GM12865 (cell line): ENCODE measurements around the gene UMPS.

Source experiments
- DNase-seq: peaks from one replicate; pipeline ENCODE4 v3.0.0; 2010; ENCODE audit warnings: low read depth
- H3K4me3 ChIP-seq: 2 replicates; pipeline ENCODE4 v1.5.1; 2011; ENCODE audit warnings: mild to moderate bottlenecking, low read depth, low read length, control low read depth
- TF ChIP-seq, protein P1 (sequence below): IDR thresholded peaks from 2 replicates; pipeline ENCODE4 v1.5.1; 2011; ENCODE audit warnings: low read length, control low read depth, low read depth, inconsistent platforms; ENCODE audit not compliant: insufficient read depth; ENCODE audit errors: missing control alignments

The UMPS gene

DNA sequence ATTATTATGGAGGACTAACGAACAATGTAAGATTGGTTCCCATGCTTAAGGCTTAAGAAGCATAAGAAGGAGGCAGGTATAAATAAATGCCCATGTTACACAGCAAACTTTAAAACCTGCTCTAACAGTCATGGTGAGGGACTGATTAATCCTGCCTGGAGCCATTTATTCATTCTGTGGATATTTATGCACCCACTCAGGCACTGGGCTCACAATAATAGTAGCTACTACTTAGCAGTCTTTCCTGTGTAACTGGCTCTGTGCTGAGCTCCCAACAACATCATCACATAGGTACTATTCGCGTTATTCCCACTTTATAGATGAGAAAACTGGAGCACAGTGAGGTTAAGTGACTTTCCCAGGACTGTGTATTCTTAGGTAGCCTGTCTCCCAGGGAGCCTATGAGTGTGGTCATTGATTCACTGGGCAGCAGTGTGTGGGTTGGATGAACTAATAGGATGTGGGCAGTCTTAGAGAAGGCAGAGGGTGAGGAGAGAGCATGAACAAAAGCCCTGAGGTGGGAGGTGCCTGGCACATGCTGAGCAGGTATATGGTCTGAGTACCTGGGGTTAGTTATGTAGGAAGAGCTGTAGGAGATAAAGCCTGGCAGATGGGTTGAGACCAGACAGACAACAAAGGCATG is 44.1 kb upstream of the UMPS start:
- no peak for DNase-seq
- TF ChIP-seq, protein P1, sequence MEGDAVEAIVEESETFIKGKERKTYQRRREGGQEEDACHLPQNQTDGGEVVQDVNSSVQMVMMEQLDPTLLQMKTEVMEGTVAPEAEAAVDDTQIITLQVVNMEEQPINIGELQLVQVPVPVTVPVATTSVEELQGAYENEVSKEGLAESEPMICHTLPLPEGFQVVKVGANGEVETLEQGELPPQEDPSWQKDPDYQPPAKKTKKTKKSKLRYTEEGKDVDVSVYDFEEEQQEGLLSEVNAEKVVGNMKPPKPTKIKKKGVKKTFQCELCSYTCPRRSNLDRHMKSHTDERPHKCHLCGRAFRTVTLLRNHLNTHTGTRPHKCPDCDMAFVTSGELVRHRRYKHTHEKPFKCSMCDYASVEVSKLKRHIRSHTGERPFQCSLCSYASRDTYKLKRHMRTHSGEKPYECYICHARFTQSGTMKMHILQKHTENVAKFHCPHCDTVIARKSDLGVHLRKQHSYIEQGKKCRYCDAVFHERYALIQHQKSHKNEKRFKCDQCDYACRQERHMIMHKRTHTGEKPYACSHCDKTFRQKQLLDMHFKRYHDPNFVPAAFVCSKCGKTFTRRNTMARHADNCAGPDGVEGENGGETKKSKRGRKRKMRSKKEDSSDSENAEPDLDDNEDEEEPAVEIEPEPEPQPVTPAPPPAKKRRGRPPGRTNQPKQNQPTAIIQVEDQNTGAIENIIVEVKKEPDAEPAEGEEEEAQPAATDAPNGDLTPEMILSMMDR = no peak

DNA sequence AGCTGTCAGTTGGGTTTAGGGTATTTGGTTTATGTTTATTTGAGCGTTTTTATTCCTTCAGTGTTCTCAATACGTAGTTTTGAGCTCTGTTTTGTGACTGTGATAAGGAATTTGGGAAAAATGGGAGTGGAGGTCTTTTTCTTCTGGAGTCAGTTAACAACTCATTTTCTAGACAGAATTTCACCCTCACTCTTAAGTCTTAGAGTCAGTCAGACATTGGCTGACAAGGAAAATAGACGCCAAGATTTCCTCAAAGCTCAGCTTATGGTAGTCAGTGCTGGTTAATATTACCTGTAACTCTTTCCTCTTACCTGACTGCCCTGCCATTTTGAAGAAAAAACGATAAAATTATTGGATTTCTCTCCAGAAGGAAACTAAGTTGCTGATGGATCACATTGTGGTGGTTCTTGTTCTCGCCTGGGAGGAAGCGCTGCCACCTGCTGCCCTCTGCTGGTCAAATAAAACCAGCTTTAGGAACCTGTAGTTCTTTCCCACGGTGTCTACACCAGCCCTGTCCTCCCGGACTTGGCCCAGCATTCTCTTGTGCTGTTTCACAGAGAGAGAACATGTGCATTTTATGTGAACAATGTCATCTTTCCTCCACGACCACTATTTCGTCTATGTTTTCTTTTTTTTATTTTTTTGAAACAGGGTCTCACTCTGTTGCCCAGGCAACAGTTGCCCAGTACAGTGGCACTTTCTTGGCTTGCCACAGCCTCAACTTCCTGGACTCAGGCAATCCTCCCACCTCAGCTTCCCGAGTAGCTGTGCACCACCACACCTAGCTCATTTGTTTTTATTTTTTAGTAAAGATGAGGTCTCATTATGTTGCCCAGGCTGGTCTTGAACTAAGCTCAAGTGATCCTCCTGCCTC is 41.4 kb upstream of the UMPS start:
- DNase-seq = peak; percentile 84
- TF ChIP-seq, protein P1 = peak; percentile 73
- no peak overlapping the region for H3K4me3 ChIP-seq

More for the DNA sequence above, 44.1 kb upstream of the UMPS start:
- no peak overlapping the region for H3K4me3 ChIP-seq

DNA sequence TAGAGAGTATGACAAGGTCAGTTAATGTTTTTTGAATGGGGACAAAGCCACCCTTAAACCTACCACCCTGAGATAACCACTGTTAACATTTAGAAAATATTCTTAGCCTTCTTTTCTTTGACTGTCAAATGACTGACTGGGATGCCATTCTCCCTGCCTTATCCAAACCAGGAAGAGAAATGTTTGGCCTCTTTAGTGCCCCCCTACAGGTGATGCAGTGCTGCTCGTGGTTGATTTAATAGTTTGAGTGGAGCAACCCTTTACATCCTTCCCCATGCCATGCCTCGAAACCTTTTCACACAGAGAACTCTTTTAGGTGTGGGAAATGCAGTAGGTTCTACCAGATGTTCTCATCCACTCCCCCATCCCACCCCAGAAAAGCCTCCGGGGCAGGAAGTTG is 38.7 kb upstream of the UMPS start:
- H3K4me3 ChIP-seq = no peak overlapping the region
- TF ChIP-seq, protein P1 = no peak
- no peak for DNase-seq

DNA sequence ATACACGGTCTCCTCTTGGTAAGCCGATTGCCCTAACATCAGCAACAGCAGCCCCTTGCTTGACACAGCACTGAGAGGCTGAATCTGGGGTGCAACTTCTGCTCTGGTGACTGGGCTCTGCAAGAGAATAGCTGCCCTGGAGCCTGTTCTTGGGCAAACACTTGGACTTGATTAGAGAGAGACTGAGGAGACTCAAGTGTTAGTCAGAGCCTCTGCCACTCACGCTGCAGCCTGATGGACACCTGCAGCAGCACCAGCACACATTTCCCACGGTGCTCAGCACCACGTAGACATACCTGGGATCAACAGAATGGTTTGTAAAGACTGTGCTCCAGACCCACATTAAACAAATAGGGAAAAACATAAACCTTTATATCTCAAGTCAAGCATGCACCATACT is 35.8 kb upstream of the UMPS start:
- TF ChIP-seq, protein P1 = no peak
- no peak overlapping the region for H3K4me3 ChIP-seq
- no peak for DNase-seq

DNA sequence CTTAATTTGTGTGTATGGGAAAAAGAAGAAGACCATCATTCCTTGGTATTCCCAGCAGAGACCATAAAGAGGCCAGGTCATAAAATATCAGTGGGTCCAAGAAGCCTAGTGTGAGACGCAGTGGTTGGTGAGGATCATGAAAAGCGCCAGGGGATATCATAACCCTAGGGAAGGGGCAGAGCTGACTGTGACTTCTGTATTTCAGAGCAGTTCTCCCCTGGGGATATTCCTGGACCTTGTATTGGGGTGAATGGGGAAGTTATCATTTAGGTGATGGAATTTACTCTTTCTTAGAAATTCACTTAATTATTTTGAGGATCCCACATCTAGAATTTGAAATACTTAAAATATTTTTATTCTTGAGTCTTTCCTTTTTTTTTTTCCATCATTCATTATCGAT is 34.9 kb upstream of the UMPS start:
- no peak overlapping the region for H3K4me3 ChIP-seq
- TF ChIP-seq, protein P1 = no peak
- no peak for DNase-seq

DNA sequence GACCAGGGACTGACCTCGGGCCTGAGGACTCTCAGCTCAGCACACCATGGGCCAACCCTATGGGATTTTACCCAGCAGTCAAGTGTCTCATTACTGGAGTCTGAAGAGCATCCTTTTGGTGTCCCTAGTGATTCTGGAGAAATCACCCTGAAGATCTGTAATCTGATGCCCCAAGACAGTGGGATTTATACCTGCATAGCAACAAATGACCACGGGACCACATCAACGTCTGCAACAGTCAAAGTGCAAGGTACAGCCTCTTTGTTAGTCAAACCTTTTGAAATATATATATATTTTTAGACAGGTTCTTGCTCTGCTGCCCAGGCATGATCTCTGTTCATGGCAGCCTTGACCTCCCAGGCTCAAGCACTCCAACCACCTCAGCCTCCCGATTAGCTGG is 34.2 kb upstream of the UMPS start:
- no peak overlapping the region for H3K4me3 ChIP-seq
- TF ChIP-seq, protein P1 = no peak
- DNase-seq = no peak
